Smooth muscle cell of the brain vasculature (primary cell): ENCODE results near the gene LRRC56.

Experiments
- DNase-seq: peaks from one replicate; pipeline ENCODE4 v3.0.0-alpha.2; 2012; ENCODE audit warnings: low read depth, low spot score

The LRRC56 gene

DNA sequence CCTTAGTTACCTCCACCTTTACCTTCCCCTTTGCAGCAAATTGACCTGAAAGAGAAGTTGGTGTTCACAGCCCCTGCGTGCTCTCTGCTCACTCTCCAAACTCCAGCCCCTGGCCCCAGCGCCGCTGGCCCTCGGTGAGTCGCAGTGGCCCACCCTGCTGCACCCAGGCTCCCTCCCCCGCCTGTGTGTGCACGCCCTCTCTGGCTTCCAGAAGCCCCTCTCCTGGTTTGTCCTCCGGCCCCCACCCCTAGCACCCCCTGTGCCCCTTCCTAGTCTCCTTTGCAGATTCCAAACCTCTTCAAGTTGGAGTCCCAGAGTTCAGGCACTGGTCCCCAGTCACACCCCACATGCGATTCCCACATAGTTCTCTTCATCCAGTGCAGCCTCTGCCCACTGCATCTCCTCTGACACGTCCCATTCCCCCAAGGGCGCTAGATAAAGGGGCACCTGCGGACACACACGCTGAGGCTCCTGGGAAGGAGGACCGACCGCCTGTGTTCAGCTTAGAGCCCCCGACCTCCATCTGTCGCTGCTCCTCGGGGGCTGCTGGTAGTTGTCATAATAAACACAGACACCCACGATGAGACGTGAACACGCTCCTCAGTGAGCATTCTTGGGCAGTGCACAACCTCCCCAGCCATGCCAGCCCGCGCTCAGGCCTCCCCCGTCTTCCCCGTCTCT, 37.4 kb downstream of the LRRC56 start:
- DNase-seq: no peak

GRCh38 chr11:575313-575995, 38.1 kb downstream of the LRRC56 start:
- no peak for DNase-seq

GRCh38 chr11:575996-576768, 38.9 kb downstream of the LRRC56 start, which contains the start of gene PHRF1:
Gene PHRF1, plus strand, starts transcription at chr11:576470. Its CDS starts 5,043 bp downstream, at chr11:581513.
- DNase-seq: peak; percentile 86

DNA sequence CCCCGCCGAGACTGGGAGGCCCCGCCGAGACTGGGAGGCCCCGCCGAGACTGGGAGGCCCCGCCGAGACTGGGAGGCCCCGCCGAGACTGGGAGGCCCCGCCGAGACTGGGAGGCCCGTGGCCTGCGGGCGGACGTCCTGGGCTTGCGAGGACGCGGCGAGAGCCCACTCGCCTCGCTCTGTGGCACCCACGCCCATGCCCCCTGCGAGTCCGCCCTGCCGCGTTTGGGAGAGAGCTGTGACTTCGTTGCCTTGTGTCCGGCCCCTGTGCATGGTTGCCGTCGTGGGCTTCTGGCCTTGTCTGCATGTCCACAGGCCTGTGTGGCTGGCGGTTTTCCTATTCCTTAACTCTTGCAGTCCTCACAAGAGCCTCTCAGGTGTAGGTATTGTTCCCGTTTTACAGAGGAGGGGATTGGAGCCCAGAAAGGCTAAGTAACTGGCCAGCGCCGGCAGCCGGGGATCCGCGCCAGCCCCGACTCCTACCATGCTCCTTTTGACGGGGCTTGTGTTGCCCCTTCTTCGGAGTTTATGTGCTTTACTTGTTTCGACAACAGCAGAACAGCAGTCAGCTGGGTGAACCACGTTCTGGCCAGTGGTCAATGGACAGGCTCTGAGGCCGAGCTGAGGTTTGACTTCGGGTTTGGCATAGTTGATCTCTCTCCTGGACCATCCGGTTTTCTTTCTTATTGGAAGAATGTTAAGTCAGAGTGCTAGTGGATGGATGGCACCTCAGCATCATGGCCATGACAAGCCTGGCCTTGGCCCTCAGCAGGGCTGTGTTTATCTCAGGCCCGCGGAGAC, 39.7 kb downstream of the LRRC56 start:
- no peak for DNase-seq

GRCh38 chr11:577611-577894, 40.2 kb downstream of the LRRC56 start:
- DNase-seq: no peak

GRCh38 chr11:578276-579035, 41.1 kb downstream of the LRRC56 start:
- DNase-seq: no peak

DNA sequence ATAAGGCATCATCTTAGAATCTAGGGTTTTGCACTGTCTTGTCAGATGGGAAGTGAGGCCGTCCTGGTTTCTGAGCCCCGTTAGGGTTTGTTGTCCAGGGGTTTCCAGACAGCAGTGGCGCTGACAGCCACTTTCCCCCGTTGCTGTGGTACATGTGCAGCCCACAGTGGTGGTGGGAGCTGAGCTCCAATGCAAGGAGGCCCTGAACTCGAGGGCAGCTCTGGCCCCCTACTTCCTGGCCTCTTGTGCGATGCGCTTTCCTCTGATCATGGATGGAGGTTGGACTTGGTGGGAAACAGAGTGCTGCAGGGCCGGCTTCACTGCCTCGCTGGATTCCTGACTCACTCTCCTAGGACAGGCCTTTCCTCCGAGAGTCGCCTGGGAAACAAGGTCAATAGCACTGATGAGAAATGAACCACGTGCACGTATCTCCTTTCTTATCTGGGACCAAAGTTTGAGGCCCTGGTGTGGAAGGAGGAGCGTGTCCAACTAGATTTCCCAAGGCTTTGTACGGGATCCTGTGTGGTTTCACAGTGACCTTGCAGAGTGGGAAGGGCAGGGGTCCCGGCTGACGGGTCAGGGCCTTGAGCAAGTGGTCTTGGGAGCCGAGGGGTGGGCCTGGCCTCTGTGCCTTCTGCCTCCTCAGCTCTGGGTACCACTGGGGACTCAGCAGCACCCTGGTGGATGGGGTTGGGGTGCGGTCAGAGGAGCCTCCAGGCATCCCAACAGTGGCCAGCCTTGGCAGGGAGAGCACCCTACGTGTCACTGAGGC, 42.7 kb downstream of the LRRC56 start:
- DNase-seq: no peak

GRCh38 chr11:581342-581741, 44.0 kb downstream of the LRRC56 start:
- no peak for DNase-seq

- no peak for DNase-seq
These were observed 44.4 kb downstream of the LRRC56 start for GRCh38 chr11:581752-582151.

- DNase-seq: no peak
These were observed 47.0 kb downstream of the LRRC56 start for GRCh38 chr11:584287-584686.

GRCh38 chr11:586376-587316, 49.3 kb downstream of the LRRC56 start:
- no peak for DNase-seq

- no peak for DNase-seq
These were observed 50.2 kb downstream of the LRRC56 start for GRCh38 chr11:587546-587945.

DNA sequence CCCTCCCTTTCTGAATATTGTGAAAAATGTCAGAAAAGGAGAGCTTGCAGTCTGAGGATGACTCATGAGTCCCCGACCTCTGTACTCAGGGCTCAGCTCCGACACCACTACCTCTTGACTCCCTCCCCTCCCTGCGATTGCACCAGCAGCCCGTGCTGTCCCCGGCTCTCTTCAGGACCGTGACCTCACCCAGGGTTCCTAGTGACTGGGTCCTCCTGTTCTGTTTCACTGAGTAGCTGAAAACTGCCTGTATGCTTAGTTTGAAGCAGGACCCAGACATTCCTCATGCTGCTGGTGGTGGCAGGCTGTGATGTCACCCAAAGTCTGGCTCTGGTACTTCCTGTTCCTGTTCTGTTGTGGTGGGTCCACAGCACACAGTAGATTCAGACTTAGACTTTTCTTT, 50.7 kb downstream of the LRRC56 start:
- DNase-seq: no peak

DNA sequence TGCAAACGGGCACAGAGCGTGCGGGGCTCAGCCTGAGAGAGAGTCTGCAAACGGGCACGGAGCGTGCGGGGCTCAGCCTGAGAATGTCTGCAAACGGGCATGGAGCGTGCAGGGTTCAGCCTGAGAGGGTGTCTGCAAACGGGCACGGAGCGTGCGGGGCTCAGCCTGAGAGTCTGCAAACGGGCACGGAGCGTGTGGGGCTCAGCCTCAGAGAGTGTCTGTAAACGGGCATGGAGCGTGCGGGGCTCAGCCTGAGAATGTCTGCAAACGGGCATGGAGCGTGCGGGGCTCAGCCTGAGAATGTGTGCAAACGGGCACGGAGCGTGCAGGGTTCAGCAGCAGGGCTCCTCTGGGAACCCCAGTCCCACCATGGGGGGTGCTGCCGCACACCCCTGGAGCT, 52.5 kb downstream of the LRRC56 start:
- no peak for DNase-seq

DNA sequence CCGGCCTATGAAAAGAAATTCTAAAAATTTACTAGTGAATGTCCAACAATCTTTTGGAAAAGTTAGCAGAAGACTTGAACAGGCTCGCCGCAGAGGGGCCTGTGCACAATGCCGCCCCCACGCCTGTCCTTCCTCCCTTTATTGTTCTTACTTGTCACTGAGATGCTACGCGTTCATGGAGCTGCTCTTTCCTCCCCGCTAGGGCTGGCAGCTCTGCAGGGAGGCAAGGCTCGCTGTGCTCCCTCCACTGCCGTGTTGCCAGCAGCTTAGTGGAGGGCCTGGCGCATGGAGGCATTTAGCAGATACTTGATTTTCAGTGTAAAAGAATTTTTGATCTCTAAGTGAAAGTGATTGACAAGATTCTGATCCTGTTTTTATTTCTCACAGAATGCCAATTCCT, 53.7 kb downstream of the LRRC56 start:
- no peak for DNase-seq

- no peak for DNase-seq
These were observed 55.2 kb downstream of the LRRC56 start for GRCh38 chr11:592501-592900.

DNA sequence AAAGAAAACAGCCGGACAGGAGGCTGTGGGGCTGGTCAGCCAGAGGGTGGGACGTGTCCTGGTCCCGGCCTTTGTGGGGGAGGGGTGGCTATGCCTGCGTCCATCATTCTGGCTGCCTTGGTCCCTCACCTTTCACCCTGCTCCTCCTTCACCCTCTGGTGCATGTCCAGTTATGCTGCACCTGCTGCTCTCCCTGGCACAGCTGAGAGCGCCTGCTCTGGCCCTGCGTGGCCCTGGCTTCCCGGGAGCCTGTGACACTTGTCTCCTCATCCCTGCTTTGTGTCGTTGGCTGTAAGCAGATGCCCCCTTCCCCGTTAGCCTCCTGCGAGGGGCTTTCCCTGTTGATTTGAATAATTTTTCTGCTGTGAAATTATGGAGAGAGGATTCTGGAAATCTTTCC, 55.6 kb downstream of the LRRC56 start:
- DNase-seq: no peak

DNA sequence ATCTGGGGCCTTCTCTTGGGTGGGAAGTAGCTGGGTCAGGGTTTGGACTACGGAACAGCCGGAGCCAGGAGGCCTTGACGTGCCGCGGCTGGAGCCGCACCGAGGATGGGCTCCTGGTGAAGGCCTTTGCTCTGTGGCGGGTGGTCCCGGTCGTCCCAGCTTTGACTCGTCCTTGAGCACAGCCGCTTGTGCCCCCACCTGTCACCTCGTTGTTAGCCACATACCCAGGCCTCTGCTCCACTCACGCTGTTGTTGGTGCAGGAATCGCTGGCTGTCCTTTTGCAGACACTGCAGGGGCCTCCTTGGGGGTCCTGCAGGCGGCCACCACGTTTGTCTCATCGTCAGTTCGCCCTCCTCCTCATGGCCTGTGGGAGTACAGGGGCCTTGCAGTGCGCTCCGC, 56.0 kb downstream of the LRRC56 start:
- DNase-seq: no peak

GRCh38 chr11:595400-595799, 58.1 kb downstream of the LRRC56 start:
- DNase-seq: no peak
